IMR-90 (cell line): ENCODE data around the gene GOLGA8N. TPM values are rescaled to one million over a fixed set of nuclear protein-coding genes. Genes with fewer than 3 reads are reported as not detected.

Experiments used
- ATAC-seq: fragments of 200-7000 bp; cut with Tn5 transposase; 2 replicates; pipeline ENCODE4 v1.9.1; 2020; ENCODE audit warnings: low read depth, mild to moderate bottlenecking, moderate library complexity
- BruUV-seq: library from RNA; stranded (reverse); fragments of 400-500 nt; replicated peaks from 2 replicates; lab custom pipeline; 2021; lab: Mats Ljungman, UMichigan
- CTCF ChIA-PET: fragments of 300-600 bp; formaldehyde crosslinking; extraction: SDS; loops from one replicate; lab custom pipeline; 2021; ENCODE audit warnings: antibody characterized with exemption; lab: Yijun Ruan, JAX
- POLR2A ChIA-PET: fragments of 300-600 bp; sonication (Branson Sonifier 250); formaldehyde crosslinking; loops from one replicate; lab custom pipeline; 2022; ENCODE audit warnings: antibody characterized with exemption; ENCODE audit not compliant: unreplicated experiment; lab: Charles Lee
- DNase-seq: peaks from one replicate; pipeline ENCODE4 v3.0.0; 2013
- H2AFZ ChIP-seq: replicated peaks from 2 replicates; pipeline ENCODE3; 2013; ENCODE audit warnings: low read length, mild to moderate bottlenecking; ENCODE audit not compliant: poor library complexity
- H2AK5ac ChIP-seq: 2 replicates; pipeline ENCODE4 v1.6.1; 2013; ENCODE audit warnings: low read depth, low read length, inconsistent platforms
- H2AK9ac ChIP-seq: replicated peaks from 2 replicates; pipeline ENCODE3; 2013; ENCODE audit warnings: mild to moderate bottlenecking, low read depth, low read length, moderate library complexity; ENCODE audit not compliant: poor library complexity
- H2BK120ac ChIP-seq: 2 replicates; pipeline ENCODE4 v1.6.1; 2013; ENCODE audit warnings: low read depth, low read length, inconsistent platforms
- H2BK15ac ChIP-seq: 3 replicates; pipeline ENCODE4 v1.6.1; 2013; ENCODE audit warnings: low read depth, low read length, inconsistent platforms
- H2BK20ac ChIP-seq: 2 replicates; pipeline ENCODE4 v1.6.1; 2013; ENCODE audit warnings: low read depth, mild to moderate bottlenecking, inconsistent platforms, low read length, moderate library complexity
- H2BK5ac ChIP-seq: 2 replicates; pipeline ENCODE4 v1.6.1; 2013; ENCODE audit warnings: mild to moderate bottlenecking, low read depth, low read length, inconsistent platforms; ENCODE audit not compliant: poor library complexity, severe bottlenecking
- H3K14ac ChIP-seq: replicated peaks from 2 replicates; pipeline ENCODE4 v1.6.1; 2013; ENCODE audit warnings: low read depth, low read length, inconsistent platforms
- H3K18ac ChIP-seq: 2 replicates; pipeline ENCODE4 v1.6.1; 2013; ENCODE audit warnings: low read depth, low read length, control low read depth
- H3K23ac ChIP-seq: 2 replicates; pipeline ENCODE4 v1.6.1; 2013; ENCODE audit warnings: low read depth, low read length, inconsistent platforms
- H3K27ac ChIP-seq: 2 replicates; pipeline ENCODE4 v1.5.1; 2013; ENCODE audit warnings: mild to moderate bottlenecking, control low read depth, low read length; ENCODE audit not compliant: insufficient read depth
- H3K27me3 ChIP-seq: 2 replicates; pipeline ENCODE4 v1.6.1; 2013; ENCODE audit warnings: low read length; ENCODE audit not compliant: control insufficient read depth, insufficient read depth
- H3K36me3 ChIP-seq: 2 replicates; pipeline ENCODE4 v1.6.1; 2013; ENCODE audit warnings: low read length, mixed read lengths; ENCODE audit not compliant: control insufficient read depth, insufficient read depth
- H3K4ac ChIP-seq: 2 replicates; pipeline ENCODE4 v1.6.1; 2013; ENCODE audit warnings: low read depth, low read length, inconsistent platforms
- H3K4me1 ChIP-seq: 2 replicates; pipeline ENCODE4 v1.6.1; 2013; ENCODE audit warnings: low read length, mixed read lengths; ENCODE audit not compliant: control insufficient read depth, insufficient read depth
- H3K4me2 ChIP-seq: 2 replicates; pipeline ENCODE4 v1.6.1; 2013; ENCODE audit warnings: low read depth, mild to moderate bottlenecking, control low read depth, low read length, moderate library complexity
- H3K4me3 ChIP-seq: 2 replicates; pipeline ENCODE4 v1.5.1; 2013; ENCODE audit warnings: low read depth, mild to moderate bottlenecking, control low read depth, low read length, moderate library complexity; ENCODE audit not compliant: insufficient read depth
- H3K56ac ChIP-seq: 2 replicates; pipeline ENCODE4 v1.6.1; 2013; ENCODE audit warnings: low read length, inconsistent platforms; ENCODE audit not compliant: insufficient read depth; ENCODE audit errors: extremely low read depth
- H3K79me1 ChIP-seq, 2 experiments: 2 replicates each; pipeline ENCODE4 v1.6.1; 2013; ENCODE audit warnings: low read length in 2 of 2, inconsistent platforms in 1 of 2, low read depth in 1 of 2
- H3K9ac ChIP-seq: 2 replicates; pipeline ENCODE4 v1.6.1; 2013; ENCODE audit warnings: low read depth, low read length, control low read depth
- H3K9me1 ChIP-seq: 2 replicates; pipeline ENCODE4 v1.6.1; 2013; ENCODE audit warnings: low read length, inconsistent platforms; ENCODE audit not compliant: insufficient read depth
- H3K9me3 ChIP-seq: 2 replicates; pipeline ENCODE4 v1.6.1; 2013; ENCODE audit warnings: low read length; ENCODE audit not compliant: control insufficient read depth, insufficient read depth
- H4K20me1 ChIP-seq: 2 replicates; pipeline ENCODE4 v1.6.1; 2013; ENCODE audit warnings: low read length, inconsistent platforms; ENCODE audit not compliant: insufficient read depth
- H4K5ac ChIP-seq: 2 replicates; pipeline ENCODE4 v1.6.1; 2013; ENCODE audit warnings: mild to moderate bottlenecking, low read depth, low read length, control low read depth
- H4K8ac ChIP-seq, 2 experiments: 2 replicates each; pipeline ENCODE4 v1.6.1; 2013; ENCODE audit warnings: low read depth in 2 of 2, low read length in 2 of 2, control low read depth in 1 of 2, inconsistent platforms in 1 of 2
- H4K91ac ChIP-seq: 2 replicates; pipeline ENCODE4 v1.6.1; 2013; ENCODE audit warnings: low read depth, low read length, inconsistent platforms; ENCODE audit not compliant: insufficient read depth
- BHLHE40 ChIP-seq: fragments of 150-350 bp; IDR thresholded peaks from 2 replicates; pipeline ENCODE4 v1.6.1; 2016; ENCODE audit warnings: mild to moderate bottlenecking, low read depth, low read length
- CEBPB ChIP-seq: IDR thresholded peaks from 2 replicates; pipeline ENCODE4 v1.6.1; 2012; ENCODE audit warnings: low read depth, low read length, improper control_type of control experiment
- CHD1 ChIP-seq: IDR thresholded peaks from 2 replicates; pipeline ENCODE4 v1.6.1; 2012; ENCODE audit warnings: low read depth, low read length, improper control_type of control experiment
- FOS ChIP-seq: fragments of 150-350 bp; IDR thresholded peaks from 2 replicates; pipeline ENCODE4 v1.6.1; 2016; ENCODE audit warnings: low read depth, low read length
- MAFK ChIP-seq: IDR thresholded peaks from 2 replicates; pipeline ENCODE4 v1.6.1; 2012; ENCODE audit warnings: low read depth, low read length, improper control_type of control experiment
- MAZ ChIP-seq: IDR thresholded peaks from 2 replicates; pipeline ENCODE4 v1.6.1; 2012; ENCODE audit warnings: low read depth, mild to moderate bottlenecking, low read length, improper control_type of control experiment, moderate library complexity, borderline replicate concordance
- MXI1 ChIP-seq: IDR thresholded peaks from 2 replicates; pipeline ENCODE4 v1.6.1; 2012; ENCODE audit warnings: low read depth, mild to moderate bottlenecking, low read length, moderate library complexity, borderline replicate concordance
- NFE2L2 ChIP-seq: fragments of 150-350 bp; IDR thresholded peaks from 2 replicates; pipeline ENCODE4 v1.6.1; 2016; ENCODE audit warnings: low read depth, mild to moderate bottlenecking, low read length
- POLR2A ChIP-seq: IDR thresholded peaks from 2 replicates; pipeline ENCODE4 v1.6.1; 2012; ENCODE audit warnings: mild to moderate bottlenecking, low read depth, low read length
- RAD21 ChIP-seq: IDR thresholded peaks from 2 replicates; pipeline ENCODE4 v1.6.1; 2012; ENCODE audit warnings: low read length, improper control_type of control experiment
- RCOR1 ChIP-seq: IDR thresholded peaks from 2 replicates; pipeline ENCODE4 v1.6.1; 2012; ENCODE audit warnings: mild to moderate bottlenecking, low read length, improper control_type of control experiment; ENCODE audit not compliant: insufficient replicate concordance
- RFX5 ChIP-seq: IDR thresholded peaks from 2 replicates; pipeline ENCODE4 v1.8.0; 2012; ENCODE audit warnings: low read depth, mild to moderate bottlenecking, low read length, moderate library complexity
- SMC3 ChIP-seq: fragments of 150-350 bp; IDR thresholded peaks from 2 replicates; pipeline ENCODE4 v1.6.1; 2016; ENCODE audit warnings: low read depth, mild to moderate bottlenecking, antibody characterized with exemption, low read length, moderate library complexity
- WGBS, 2 experiments: methylation state at CpG; one replicate each; pipeline versions ENCODE4 v1.1.5 to v1.1.7; 2013; ENCODE audit warnings: missing lambda C conversion rate in 2 of 2; ENCODE audit not compliant: insufficient read length in 1 of 2; ENCODE audit errors: extremely low coverage in 2 of 2; 5-methylcytosine and 5-hydroxymethylcytosine counted together
- dilution Hi-C: fragments of 300-500 bp; cut with HindIII; formaldehyde crosslinking; loops from one replicate; pipeline ENCODE4 v1.14.3; 2018; ENCODE audit warnings: low sequenced_read_pairs; ENCODE audit not compliant: unreplicated experiment
- in situ Hi-C: fragments of 300-500 bp; cut with MboI; formaldehyde crosslinking; loops from 3 replicates; pipeline ENCODE4 v1.14.3; 2019; ENCODE audit warnings: low sequenced_read_pairs, inconsistent platforms, mixed read lengths
- intact Hi-C: fragments of 100-400 bp; cut with micrococcal nuclease; formaldehyde crosslinking; loops from 2 replicates; pipeline ENCODE4 v1.10.0; 2022
- polyA plus RNA-seq, 3 experiments: library from polyadenylated mRNA; depleted of rRNA; stranded (reverse); fragments of >200 nt; gene quantifications; 2 replicates each; pipeline ENCODE4 v1.2.3, GENCODE V29; 2012; ENCODE audit warnings: low replicate concordance in 1 of 3
- total RNA-seq: library from RNA; depleted of rRNA; stranded (reverse); fragments of >200 nt; gene quantifications from 2 replicates; pipeline ENCODE4 v1.2.3, GENCODE V29; 2012
- TF ChIP-seq, protein P1 (sequence below): fragments of 150-350 bp; IDR thresholded peaks from 2 replicates; pipeline ENCODE4 v1.6.1; 2016; ENCODE audit warnings: low read depth, mild to moderate bottlenecking, low read length, moderate library complexity, borderline replicate concordance
- TF ChIP-seq, protein P2 (sequence below): fragments of 150-350 bp; IDR thresholded peaks from 2 replicates; pipeline ENCODE4 v1.6.1; 2017; ENCODE audit warnings: mild to moderate bottlenecking, antibody characterized with exemption, low read length, low read depth
- TF ChIP-seq, protein P3 (sequence below): conservative IDR thresholded peaks from 2 replicates; pipeline ENCODE4 v1.5.1; 2012; ENCODE audit warnings: mild to moderate bottlenecking, low read depth, low read length, improper control_type of control experiment

The GOLGA8N gene
- total and polyA plus RNA-seq, 2 of the 4 experiments (the other 2 are of a cell fraction), result 0.72 to 1.8 TPM

DNA sequence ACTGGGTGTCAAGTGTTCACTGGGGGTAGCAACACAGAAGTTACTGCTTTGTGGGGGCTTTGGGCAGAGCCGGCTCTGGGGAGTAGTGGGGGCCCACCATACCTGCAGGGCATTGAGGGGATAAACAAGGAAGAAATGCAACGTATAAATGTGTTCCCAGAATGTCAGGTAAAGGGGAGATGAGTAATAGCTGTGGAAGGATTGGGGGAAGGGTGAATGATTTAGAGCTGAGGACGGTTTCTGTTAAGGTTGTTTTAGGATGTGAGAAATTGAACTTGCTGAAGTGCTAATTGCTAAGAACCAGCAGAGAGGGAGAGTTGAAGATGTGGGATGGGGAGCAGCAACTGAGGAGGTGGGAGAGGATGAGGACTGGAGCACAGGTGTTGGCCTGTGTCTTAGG, 58.9 kb downstream of the GOLGA8N start:
- dilution Hi-C loops, result no loop called here

More for the DNA sequence above, 58.9 kb downstream of the GOLGA8N start:
- 90 to 100% methylated on average over 1 to 3 of the region's 3 CpGs for WGBS, 2 experiments
- H3K27ac ChIP-seq, result no peak overlapping the region
- H3K14ac ChIP-seq, result peak overlapping the region; percentile 1; the same call in 1 of the 2 replicates
- peak overlapping the region; percentile 67; the same call in 1 of the 2 replicates for H2BK120ac ChIP-seq
- POLR2A ChIA-PET, result no interaction called here
- in situ Hi-C loops (no loop called here), intact Hi-C loops (loop anchor here (5.0 kb wide), 2 partner anchors 435 to 480 kb away; no protein-coding TSS in a partner anchor)
- CTCF ChIA-PET, result interaction anchor here (1.0 kb wide), 1 partner anchor 11 kb away, joined by 3 read pairs; no protein-coding TSS in a partner anchor
- peak overlapping the region; percentile 31 for H4K91ac ChIP-seq
- H3K4me3 ChIP-seq, result no peak overlapping the region
- peak overlapping the region; percentile 11; the same call in 1 of the 2 replicates for H3K18ac ChIP-seq
- H3K79me1 ChIP-seq, result peaks cover 6 to 24% of the 10 kb centered on the region in 2 experiments; a peak in 2 of 4 replicates
- H3K4me1 ChIP-seq, result peaks cover 4% of the 10 kb centered on the region; the same call in 1 of the 2 replicates
- no peak overlapping the region; the same call in 1 of the 2 replicates for H3K9ac ChIP-seq
- H2AK5ac ChIP-seq, result peak overlapping the region; percentile 81; the same call in 1 of the 2 replicates
- peak overlapping the region; percentile 38; the same call in 1 of the 2 replicates for H2BK20ac ChIP-seq
- H2AFZ ChIP-seq, result no peak overlapping the region
- peak overlapping the region; percentile 57 for H3K4ac ChIP-seq
- H3K56ac ChIP-seq, result no peak overlapping the region
- ATAC-seq, result no peak
- peak overlapping the region; percentile 58; the same call in 1 of the 2 replicates for H3K23ac ChIP-seq
- no peak overlapping the region; the same call in 2 of the 3 replicates for H2BK15ac ChIP-seq
- H2AK9ac ChIP-seq, result peak overlapping the region; percentile 7
- H3K9me1 ChIP-seq, result no peaks in the 10 kb centered on the region; the same call in 1 of the 2 replicates
- no TSS peak for BruUV-seq
- H4K20me1 ChIP-seq, result no peaks in the 10 kb centered on the region
- H3K36me3 ChIP-seq, result no peaks in the 10 kb centered on the region
- no peak overlapping the region for H2BK5ac ChIP-seq
- no peak overlapping the region for H3K4me2 ChIP-seq
- H4K5ac ChIP-seq, result peak overlapping the region; percentile 15; the same call in 1 of the 2 replicates
- H3K9me3 ChIP-seq, result no peaks in the 10 kb centered on the region
- peak overlapping the region in 1 of 2 experiments; percentile 13; a peak in 1 of 4 replicates for H4K8ac ChIP-seq
- TF ChIP-seq MXI1 (no peak), RCOR1 (no peak), SMC3 (no peak), NFE2L2 (no peak), FOS (no peak), CHD1 (no peak), RFX5 (no peak), CEBPB (no peak), RAD21 (no peak), MAZ (no peak), BHLHE40 (no peak), MAFK (no peak), POLR2A (no peak)
- TF ChIP-seq, protein P1, sequence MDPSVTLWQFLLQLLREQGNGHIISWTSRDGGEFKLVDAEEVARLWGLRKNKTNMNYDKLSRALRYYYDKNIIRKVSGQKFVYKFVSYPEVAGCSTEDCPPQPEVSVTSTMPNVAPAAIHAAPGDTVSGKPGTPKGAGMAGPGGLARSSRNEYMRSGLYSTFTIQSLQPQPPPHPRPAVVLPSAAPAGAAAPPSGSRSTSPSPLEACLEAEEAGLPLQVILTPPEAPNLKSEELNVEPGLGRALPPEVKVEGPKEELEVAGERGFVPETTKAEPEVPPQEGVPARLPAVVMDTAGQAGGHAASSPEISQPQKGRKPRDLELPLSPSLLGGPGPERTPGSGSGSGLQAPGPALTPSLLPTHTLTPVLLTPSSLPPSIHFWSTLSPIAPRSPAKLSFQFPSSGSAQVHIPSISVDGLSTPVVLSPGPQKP, result no peak
- TF ChIP-seq, protein P2, sequence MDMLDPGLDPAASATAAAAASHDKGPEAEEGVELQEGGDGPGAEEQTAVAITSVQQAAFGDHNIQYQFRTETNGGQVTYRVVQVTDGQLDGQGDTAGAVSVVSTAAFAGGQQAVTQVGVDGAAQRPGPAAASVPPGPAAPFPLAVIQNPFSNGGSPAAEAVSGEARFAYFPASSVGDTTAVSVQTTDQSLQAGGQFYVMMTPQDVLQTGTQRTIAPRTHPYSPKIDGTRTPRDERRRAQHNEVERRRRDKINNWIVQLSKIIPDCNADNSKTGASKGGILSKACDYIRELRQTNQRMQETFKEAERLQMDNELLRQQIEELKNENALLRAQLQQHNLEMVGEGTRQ, result no peak
- TF ChIP-seq, protein P3, sequence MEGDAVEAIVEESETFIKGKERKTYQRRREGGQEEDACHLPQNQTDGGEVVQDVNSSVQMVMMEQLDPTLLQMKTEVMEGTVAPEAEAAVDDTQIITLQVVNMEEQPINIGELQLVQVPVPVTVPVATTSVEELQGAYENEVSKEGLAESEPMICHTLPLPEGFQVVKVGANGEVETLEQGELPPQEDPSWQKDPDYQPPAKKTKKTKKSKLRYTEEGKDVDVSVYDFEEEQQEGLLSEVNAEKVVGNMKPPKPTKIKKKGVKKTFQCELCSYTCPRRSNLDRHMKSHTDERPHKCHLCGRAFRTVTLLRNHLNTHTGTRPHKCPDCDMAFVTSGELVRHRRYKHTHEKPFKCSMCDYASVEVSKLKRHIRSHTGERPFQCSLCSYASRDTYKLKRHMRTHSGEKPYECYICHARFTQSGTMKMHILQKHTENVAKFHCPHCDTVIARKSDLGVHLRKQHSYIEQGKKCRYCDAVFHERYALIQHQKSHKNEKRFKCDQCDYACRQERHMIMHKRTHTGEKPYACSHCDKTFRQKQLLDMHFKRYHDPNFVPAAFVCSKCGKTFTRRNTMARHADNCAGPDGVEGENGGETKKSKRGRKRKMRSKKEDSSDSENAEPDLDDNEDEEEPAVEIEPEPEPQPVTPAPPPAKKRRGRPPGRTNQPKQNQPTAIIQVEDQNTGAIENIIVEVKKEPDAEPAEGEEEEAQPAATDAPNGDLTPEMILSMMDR, result no peak
- no peak for DNase-seq
- no peaks in the 10 kb centered on the region for H3K27me3 ChIP-seq
